GM15510 (cell line): ENCODE results near the gene SLC6A17.

Experiments
- POLR2A ChIP-seq: IDR thresholded peaks from 3 replicates; pipeline ENCODE4 v1.6.1; 2011; ENCODE audit warnings: borderline replicate concordance; ENCODE audit not compliant: insufficient read length; ENCODE audit errors: extremely low read depth

Gene SLC6A17

DNA sequence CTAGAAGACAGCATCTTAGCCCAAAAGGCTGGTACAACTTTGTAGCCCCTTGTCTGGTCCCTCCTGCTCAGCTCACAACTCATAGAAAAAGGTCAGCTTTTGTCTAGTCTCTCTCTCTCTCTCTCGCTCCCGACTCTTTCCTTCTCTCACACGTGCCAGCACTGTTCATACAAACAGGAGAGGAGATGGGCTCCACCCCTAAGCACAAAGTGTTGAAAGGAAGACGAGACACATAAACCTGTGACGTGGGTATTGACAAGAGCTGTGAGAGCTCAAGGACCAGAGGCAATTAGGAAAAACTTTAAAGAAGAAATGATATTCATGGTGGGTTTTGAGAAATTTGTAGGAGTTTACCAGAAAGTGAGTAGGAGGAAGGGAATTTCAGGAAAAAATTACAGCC lies 36.3 kb downstream of the SLC6A17 start:
- TF ChIP-seq POLR2A = no peak

DNA sequence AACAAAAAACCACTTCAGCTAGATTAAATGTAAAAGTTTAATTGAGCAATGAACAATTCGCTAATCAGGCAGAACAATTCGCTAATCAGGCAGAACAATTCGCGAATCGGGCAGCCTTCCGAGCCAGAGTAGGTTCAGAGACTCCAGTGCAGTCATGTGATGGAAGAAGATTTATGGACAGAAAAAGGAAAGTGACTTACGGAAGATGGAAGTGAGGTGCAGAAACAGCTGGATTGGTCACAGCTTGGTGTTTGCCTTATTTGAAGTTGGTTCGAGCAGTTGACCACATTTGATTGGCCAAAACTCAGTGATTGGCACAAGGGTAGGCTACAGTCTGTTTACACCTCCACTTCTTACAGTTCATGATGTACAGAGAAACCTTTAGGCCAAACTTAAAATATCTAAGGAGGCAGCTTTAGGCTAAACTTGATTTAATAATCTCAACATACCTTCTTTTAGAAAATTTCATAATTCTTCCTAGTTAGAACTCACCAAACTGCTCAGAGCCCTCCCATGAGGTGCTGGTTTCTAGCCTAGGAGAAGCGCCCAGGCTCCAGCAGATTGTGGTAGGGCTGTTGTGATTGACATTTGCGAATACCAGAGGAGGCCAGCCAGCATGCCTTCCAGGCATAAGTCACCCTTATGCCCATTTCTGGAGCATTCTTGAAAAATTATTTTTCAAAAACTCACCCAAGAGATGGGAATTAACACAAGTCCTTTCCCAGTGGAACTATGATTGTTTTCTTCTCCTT lies 37.0 kb downstream of the SLC6A17 start:
- no peak for TF ChIP-seq POLR2A

DNA sequence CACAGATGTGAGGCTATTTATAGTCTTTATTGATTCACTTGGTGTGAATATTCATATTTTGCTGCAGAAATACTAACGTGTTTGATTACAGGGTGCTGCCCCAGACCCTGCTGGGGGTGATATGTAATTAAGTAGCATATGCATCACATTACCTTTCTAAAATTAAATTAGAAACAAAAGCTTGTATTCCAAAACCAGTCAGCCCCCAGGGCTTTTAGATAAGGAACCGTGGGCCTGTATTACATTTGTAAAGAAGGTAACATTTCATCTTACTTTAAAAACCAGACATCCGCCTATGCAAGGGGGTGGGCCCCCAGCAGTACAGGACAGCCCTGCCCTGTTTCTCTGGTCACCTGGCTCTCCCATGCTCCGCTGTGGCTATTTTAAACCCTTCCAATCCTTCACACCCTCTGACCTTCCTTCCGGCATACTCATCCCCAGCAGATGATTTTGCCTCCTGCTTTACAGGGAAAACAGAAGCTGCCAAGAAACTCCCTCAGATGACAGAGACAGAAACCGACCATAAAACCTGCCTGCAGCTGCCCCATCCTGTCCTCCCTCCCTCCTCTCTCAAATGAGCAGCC lies 37.8 kb downstream of the SLC6A17 start:
- TF ChIP-seq POLR2A = no peak

DNA sequence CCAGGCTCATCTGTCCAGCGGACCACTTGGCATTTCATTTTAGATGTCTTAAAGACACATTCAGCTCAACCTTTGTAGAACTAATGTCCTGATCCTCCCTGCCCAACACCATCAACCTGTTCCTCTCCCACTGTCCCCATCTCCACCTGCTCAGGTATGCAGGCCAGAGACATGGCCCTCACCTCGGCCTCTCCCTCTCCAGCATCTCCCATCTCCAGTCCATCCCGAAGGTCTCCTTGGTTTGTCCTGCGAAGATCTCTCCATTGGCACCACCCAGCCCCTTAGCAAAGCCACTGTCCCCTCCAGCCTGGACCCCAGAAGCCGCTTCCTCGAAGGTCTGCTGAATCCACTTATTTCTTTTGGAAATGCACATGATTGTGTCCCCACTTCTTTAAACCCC lies 38.9 kb downstream of the SLC6A17 start:
- TF ChIP-seq POLR2A = no peak

DNA sequence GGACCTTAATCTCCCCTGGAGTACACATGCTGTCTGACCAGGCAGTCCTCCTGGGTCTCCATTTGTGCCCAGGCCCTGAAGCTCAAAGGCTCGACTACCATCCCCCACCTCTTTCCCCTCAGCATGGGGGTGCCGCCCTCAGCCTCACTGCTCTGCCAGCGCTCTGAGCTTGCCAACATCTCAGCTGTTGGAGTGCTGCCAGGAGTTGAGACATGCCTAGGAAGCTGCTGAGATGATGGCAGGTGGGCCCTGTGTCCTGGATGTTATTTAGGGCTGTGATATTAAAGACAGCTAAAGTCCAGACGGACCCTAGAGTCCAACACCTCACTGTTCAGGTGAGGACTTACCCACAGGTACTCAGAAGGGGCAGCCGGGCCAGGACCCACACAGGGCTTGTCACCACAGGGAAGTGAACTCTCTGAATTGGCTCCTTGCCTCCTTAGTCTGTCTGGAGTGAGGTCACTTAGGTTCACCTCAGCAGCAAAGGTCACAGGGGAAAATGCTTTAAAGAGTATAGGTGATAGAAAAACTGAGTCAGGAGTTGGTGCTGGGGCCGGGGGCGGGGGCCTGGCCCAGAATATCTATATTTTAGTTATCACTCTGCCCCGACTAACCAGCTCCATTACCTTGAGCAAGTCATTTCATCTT lies 40.1 kb downstream of the SLC6A17 start:
- TF ChIP-seq POLR2A = no peak

DNA sequence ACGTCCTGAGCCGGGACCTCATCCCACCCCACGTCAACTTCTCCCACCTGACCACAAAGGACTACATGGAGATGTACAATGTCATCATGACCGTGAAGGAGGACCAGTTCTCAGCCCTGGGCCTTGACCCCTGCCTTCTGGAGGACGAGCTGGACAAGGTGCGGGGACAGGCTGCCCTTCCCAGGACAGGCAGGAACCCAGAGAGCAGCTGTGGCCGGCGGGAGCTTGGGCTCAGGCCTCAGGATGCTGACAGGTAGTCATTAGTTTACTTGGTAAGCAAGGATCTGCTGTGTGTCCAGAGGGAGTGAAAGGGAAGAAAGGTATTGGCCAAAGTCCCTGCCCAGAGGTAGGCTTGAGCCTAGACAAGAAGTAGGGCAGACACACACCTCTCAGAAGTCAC lies 42.2 kb downstream of the SLC6A17 start:
- no peak for TF ChIP-seq POLR2A

DNA sequence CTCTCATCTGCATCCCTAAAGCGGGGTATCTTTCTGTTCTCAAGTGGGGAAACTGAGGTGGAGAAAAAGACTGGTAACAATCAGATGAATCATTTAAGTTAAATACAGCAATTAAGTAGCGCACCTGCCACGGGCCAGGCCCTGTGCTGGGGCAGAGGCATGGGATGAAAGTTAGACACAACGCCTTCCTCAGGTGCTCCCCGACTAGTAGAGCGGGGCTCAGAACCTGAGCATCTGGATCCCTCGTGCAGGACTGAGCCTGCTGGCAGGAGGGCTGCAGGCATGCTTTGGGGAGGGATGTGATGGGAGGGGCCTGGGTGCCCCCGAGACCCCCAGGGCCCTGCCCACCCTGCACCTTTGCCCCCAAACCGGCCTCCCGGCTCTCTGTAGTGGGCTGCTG lies 44.9 kb downstream of the SLC6A17 start:
- TF ChIP-seq POLR2A = no peak

DNA sequence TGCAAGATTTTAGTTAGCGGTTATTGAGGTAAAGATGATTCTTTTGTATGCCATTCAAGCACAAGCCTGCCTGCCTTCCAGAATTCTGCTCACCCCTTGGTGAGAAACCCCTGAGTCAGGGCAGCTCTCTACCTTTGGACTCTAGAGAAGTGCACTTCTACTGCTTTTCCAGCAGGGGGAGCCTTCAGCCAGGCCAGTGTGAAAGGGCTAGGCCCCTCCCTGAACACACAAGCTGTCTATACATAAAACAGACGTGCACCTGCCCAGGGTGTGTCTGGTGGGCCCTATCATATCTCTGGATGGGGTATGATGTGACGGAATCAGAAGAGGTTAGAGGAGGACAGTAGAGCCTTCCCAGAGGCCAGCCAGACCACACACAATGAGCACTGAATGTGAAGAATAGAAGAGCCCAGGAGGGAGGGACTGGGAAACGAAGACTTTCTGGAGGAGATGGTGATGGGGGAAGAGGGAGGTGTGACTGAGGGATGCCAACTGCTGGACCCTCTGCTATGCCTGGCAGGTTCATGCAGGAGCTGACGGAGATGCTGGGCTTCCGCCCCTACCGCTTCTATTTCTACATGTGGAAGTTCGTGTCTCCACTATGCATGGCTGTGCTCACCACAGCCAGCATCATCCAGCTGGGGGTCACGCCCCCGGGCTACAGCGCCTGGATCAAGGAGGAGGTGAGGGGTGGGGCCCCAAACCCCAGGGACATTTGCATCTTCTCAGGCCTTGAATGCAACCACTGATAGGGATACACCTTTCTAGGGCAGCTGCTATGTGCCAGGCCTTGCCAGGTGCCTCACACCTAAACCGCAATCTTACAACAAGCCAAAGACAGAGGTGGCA lies 46.8 kb downstream of the SLC6A17 start:
- TF ChIP-seq POLR2A = no peak

DNA sequence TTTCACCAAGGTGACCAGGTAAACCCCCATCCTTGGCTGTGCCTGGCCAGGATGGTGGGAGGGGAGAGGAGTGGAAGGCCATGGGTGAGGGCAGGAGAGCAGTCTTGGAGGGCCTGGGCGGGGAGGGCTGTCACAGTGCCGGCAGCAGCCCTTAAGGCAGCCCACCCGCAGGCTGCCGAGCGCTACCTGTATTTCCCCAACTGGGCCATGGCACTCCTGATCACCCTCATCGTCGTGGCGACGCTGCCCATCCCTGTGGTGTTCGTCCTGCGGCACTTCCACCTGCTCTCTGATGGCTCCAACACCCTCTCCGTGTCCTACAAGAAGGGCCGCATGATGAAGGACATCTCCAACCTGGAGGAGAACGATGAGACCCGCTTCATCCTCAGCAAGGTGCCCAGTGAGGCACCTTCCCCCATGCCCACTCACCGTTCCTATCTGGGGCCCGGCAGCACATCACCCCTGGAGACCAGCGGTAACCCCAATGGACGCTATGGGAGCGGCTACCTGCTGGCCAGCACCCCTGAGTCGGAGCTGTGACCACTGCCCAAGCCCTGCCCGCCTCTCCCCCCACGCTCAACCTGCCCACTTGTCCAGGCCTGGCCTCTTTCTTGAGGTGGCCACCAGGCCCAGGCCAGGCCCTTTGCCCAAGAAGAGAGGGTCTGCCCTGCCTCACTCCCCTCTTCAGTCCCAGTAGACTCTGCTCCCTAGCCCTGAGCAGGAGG lies 47.8 kb downstream of the SLC6A17 start:
- no peak for TF ChIP-seq POLR2A

DNA sequence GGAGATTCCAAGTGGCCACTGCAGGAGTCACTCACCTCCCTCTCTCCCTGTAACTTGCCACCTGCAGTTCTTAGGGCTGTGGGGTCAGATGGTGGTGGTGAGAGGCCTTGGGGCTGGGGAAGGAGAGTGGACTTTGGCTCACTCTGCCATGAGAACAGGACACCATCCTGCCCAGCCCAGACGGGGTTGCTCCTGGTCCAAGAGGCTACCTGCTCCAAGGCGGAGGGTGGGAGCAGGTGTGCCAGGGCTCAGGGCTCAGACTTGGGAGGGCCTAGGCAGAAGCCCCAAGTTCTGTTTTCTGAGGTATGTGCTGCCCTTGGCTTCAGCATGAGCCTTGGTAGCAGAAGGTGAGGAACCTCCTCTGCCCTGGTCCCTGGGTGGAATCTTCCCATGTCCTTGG lies 48.5 kb downstream of the SLC6A17 start:
- TF ChIP-seq POLR2A = no peak

DNA sequence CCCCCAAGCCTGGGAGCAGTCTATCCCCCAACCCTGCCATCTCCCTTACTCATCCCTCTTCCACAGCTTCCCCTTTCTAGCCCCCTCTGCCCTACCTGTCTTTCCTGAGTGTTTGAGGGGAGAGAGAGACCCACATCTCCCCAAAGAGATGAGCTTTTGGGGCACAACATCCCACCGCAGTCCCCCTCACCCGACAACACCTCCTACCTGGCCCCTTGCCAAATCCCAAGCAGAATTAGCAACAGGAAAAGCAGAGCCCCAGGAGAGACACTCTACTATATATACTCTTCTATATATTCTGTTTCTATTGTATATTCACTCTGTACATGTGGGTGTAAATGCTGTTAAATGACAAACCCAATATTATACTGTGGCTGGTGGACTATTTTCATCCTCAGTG lies 49.9 kb downstream of the SLC6A17 start:
- no peak for TF ChIP-seq POLR2A

DNA sequence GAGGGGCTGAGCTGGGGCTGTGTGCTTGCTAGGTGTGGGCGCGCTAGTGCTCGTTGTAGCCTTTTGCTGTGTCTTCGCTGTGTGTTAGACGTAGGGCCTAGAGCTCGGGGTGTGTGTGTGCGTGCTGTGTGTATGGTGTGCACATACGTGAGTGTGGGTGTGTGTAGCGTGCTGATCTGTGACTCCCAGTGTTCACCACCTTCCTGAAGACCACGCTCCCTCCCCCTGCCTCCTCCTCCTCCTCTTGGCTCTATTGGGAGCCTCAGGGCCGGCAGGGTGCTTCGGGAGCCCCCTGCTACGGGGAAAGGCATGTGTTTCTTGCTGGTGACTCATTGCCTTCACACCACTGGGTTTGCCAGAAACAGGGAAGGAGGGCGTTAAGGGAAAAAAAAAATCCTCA lies 50.4 kb downstream of the SLC6A17 start:
- no peak for TF ChIP-seq POLR2A

DNA sequence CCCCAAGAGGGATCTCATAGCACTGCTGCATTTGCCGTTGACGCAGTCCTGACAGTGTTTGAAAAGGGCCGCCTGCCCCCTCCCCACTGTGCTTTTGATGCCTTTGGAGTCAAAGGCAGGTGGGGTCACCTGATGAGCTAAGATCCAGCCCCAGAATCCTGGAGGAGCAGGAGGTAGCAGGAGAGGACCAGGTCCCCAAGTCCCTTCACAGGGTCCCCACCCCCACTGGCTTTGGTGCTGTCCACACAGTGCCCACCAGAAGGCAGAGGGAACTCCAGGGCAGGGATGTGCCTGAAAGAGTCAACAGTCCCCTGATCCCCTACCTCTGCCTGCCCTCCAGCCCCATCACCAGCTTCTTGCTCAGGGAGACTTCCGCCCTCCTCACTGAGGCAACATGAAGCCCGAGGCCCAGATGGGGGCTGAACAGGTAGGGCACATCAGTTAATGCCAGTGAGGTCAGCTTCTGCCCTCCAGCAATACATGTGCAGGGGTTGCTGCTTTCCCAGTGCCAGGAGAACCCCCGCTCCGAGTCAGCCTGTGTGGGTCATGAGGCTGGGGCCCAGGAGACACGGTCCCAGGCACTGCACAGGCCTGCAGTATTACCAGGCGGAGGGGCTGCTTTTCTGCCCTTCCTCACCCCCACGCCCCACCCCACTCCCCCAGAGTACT lies 51.0 kb downstream of the SLC6A17 start:
- TF ChIP-seq POLR2A = no peak
